ENCODE results near the gene SLX4IP.

- TF ChIP-seq POLR2A (IDR thresholded peaks at IDR 0.05): no peak
- TF ChIP-seq, protein P1, sequence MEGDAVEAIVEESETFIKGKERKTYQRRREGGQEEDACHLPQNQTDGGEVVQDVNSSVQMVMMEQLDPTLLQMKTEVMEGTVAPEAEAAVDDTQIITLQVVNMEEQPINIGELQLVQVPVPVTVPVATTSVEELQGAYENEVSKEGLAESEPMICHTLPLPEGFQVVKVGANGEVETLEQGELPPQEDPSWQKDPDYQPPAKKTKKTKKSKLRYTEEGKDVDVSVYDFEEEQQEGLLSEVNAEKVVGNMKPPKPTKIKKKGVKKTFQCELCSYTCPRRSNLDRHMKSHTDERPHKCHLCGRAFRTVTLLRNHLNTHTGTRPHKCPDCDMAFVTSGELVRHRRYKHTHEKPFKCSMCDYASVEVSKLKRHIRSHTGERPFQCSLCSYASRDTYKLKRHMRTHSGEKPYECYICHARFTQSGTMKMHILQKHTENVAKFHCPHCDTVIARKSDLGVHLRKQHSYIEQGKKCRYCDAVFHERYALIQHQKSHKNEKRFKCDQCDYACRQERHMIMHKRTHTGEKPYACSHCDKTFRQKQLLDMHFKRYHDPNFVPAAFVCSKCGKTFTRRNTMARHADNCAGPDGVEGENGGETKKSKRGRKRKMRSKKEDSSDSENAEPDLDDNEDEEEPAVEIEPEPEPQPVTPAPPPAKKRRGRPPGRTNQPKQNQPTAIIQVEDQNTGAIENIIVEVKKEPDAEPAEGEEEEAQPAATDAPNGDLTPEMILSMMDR (IDR thresholded peaks at IDR 0.05): no peak
Observed at GRCh38 chr20:10497283-10497682, 62.2 kb downstream of the SLX4IP start.
